Measurements from ENCODE around the gene COL4A2. TPM values are rescaled to one million over a fixed set of nuclear protein-coding genes. Genes with fewer than 3 reads are reported as not detected.

The COL4A2 gene
- total RNA-seq, 1 experiment from 2014 or later, result 66.0 TPM

- Mint-ChIP-seq H3K27ac (ENCODE audit: low read depth, unreplicated experiment) (no peak overlapping the region), H3K27me3 (ENCODE audit: insufficient read depth, unreplicated experiment) (no peaks in the 10 kb centered on the region), H3K9me3 (ENCODE audit: unreplicated experiment) (no peaks in the 10 kb centered on the region), H3K36me3 (ENCODE audit: insufficient read depth, unreplicated experiment) (peaks cover 4% of the 10 kb centered on the region), H3K4me3 (ENCODE audit: unreplicated experiment) (no peak overlapping the region), H3K4me1 (ENCODE audit: insufficient read depth, unreplicated experiment) (peaks cover 32% of the 10 kb centered on the region)
- BruUV-seq (replicated peaks), result no TSS peak
- no peak for TF ChIP-seq CTCF (IDR thresholded peaks at IDR 0.05; ENCODE audit: unreplicated experiment)
- ChIA-PET CTCF (interaction anchor here (1.0 kb wide), 1 partner anchor 30 kb away, joined by 3 read pairs; no protein-coding TSS in a partner anchor), POLR2A (no interaction called here)
- intact Hi-C loops (cut with micrococcal nuclease), result no loop called here
- no peak for DNase-seq (ENCODE audit: unreplicated experiment)
These were observed 32.2 kb downstream of the COL4A2 start for GRCh38 chr13:110339263-110339662.

GRCh38 chr13:110339975-110340550 lies 33.0 kb downstream of the COL4A2 start:
- H3K9me3 Mint-ChIP-seq (ENCODE audit: unreplicated experiment), result no peaks in the 10 kb centered on the region
- intact Hi-C loops (cut with micrococcal nuclease), result no loop called here
- CTCF ChIA-PET, result no interaction called here
- no TSS peak for BruUV-seq (replicated peaks)
- H3K4me3 Mint-ChIP-seq (ENCODE audit: unreplicated experiment), result no peak overlapping the region
- no peaks in the 10 kb centered on the region for H3K27me3 Mint-ChIP-seq (ENCODE audit: insufficient read depth, unreplicated experiment)
- DNase-seq (ENCODE audit: unreplicated experiment), result no peak
- POLR2A ChIA-PET, result interaction anchor here (1.8 kb wide), 1 partner anchor 8 kb away, joined by 5 read pairs; no protein-coding TSS in a partner anchor
- peaks cover 4% of the 10 kb centered on the region for H3K36me3 Mint-ChIP-seq (ENCODE audit: insufficient read depth, unreplicated experiment)
- no peak for TF ChIP-seq CTCF (IDR thresholded peaks at IDR 0.05; ENCODE audit: unreplicated experiment)
- H3K4me1 Mint-ChIP-seq (ENCODE audit: insufficient read depth, unreplicated experiment), result peaks cover 33% of the 10 kb centered on the region
- H3K27ac Mint-ChIP-seq (ENCODE audit: low read depth, unreplicated experiment), result peak overlapping the region; percentile 34

- no TSS peak for BruUV-seq (replicated peaks)
- Mint-ChIP-seq H3K36me3 (ENCODE audit: insufficient read depth, unreplicated experiment) (peaks cover 4% of the 10 kb centered on the region), H3K9me3 (ENCODE audit: unreplicated experiment) (no peaks in the 10 kb centered on the region), H3K4me3 (ENCODE audit: unreplicated experiment) (no peak overlapping the region), H3K4me1 (ENCODE audit: insufficient read depth, unreplicated experiment) (peaks cover 34% of the 10 kb centered on the region), H3K27ac (ENCODE audit: low read depth, unreplicated experiment) (peak overlapping the region; percentile 34), H3K27me3 (ENCODE audit: insufficient read depth, unreplicated experiment) (no peaks in the 10 kb centered on the region)
- POLR2A ChIA-PET, result interaction anchor here (1.8 kb wide), 1 partner anchor 9 kb away, joined by 5 read pairs; no protein-coding TSS in a partner anchor
- CTCF ChIA-PET, result no interaction called here
- no peak for DNase-seq (ENCODE audit: unreplicated experiment)
- intact Hi-C loops (cut with micrococcal nuclease), result no loop called here
- TF ChIP-seq CTCF (IDR thresholded peaks at IDR 0.05; ENCODE audit: unreplicated experiment), result no peak
These were observed 33.8 kb downstream of the COL4A2 start for GRCh38 chr13:110340812-110341444.

GRCh38 chr13:110341445-110342244 lies 34.6 kb downstream of the COL4A2 start:
- Mint-ChIP-seq H3K4me1 (ENCODE audit: insufficient read depth, unreplicated experiment) (peaks cover 36% of the 10 kb centered on the region), H3K36me3 (ENCODE audit: insufficient read depth, unreplicated experiment) (peaks cover 4% of the 10 kb centered on the region), H3K27me3 (ENCODE audit: insufficient read depth, unreplicated experiment) (no peaks in the 10 kb centered on the region), H3K4me3 (ENCODE audit: unreplicated experiment) (no peak overlapping the region), H3K27ac (ENCODE audit: low read depth, unreplicated experiment) (peak overlapping the region; percentile 34), H3K9me3 (ENCODE audit: unreplicated experiment) (no peaks in the 10 kb centered on the region)
- DNase-seq (ENCODE audit: unreplicated experiment), result no peak
- no TSS peak for BruUV-seq (replicated peaks)
- POLR2A ChIA-PET, result interaction anchor here (1.8 kb wide), 1 partner anchor 10 kb away, joined by 5 read pairs; no protein-coding TSS in a partner anchor
- intact Hi-C loops (cut with micrococcal nuclease), result no loop called here
- TF ChIP-seq CTCF (IDR thresholded peaks at IDR 0.05; ENCODE audit: unreplicated experiment), result no peak
- CTCF ChIA-PET, result interaction anchor here (0.7 kb wide), 1 partner anchor 46 kb away, joined by 3 read pairs; no protein-coding TSS in a partner anchor
